WTC11 (cell line): ENCODE results near the gene SDR9C7. TPM values are rescaled to one million over a fixed set of nuclear protein-coding genes. Genes with fewer than 3 reads are reported as not detected.

Source experiments
- ATAC-seq: fragments of 200-7000 bp; cut with Tn5 transposase; 2 replicates; pipeline ENCODE4 v1.10.0; 2021; ENCODE audit warnings: mild to moderate bottlenecking, moderate library complexity
- CTCF ChIA-PET: fragments of 300-600 bp; sonication (Branson Sonifier 250); formaldehyde crosslinking; loops from one replicate; lab custom pipeline; 2021; ENCODE audit warnings: antibody characterized with exemption; lab: Charles Lee
- POLR2A ChIA-PET: fragments of 350-600 bp; sonication (Branson Sonifier 250); formaldehyde crosslinking; loops from one replicate; lab custom pipeline; 2021; ENCODE audit warnings: antibody characterized with exemption; lab: Charles Lee
- DNase-seq: peaks from one replicate; pipeline ENCODE4 v3.0.0; 2021; ENCODE audit warnings: low spot score
- H3K27ac Mint-ChIP-seq: 2 replicates; pipeline ENCODE4 v1.8.0; 2021; ENCODE audit warnings: mixed read lengths
- H3K27me3 Mint-ChIP-seq: 2 replicates; pipeline ENCODE4 v1.8.0; 2021; ENCODE audit warnings: low read depth, mild to moderate bottlenecking, moderate library complexity, mixed read lengths
- H3K36me3 Mint-ChIP-seq: 2 replicates; pipeline ENCODE4 v1.8.0; 2021; ENCODE audit warnings: mixed read lengths
- H3K4me1 Mint-ChIP-seq: 2 replicates; pipeline ENCODE4 v1.8.0; 2022; ENCODE audit warnings: mixed read lengths
- H3K4me3 Mint-ChIP-seq: 2 replicates; pipeline ENCODE4 v1.8.0; 2021; ENCODE audit warnings: mild to moderate bottlenecking, moderate library complexity, mixed read lengths
- H3K9me3 Mint-ChIP-seq: 2 replicates; pipeline ENCODE4 v1.8.0; 2021; ENCODE audit warnings: mixed read lengths
- ATF1 ChIP-seq: sonication (generic); formaldehyde crosslinking; IDR thresholded peaks from 2 replicates; pipeline ENCODE4 v1.8.1; 2023; ENCODE audit warnings: mild to moderate bottlenecking, moderate library complexity, missing genetic modification reagents
- ATF2 ChIP-seq: sonication (generic); formaldehyde crosslinking; IDR thresholded peaks from 2 replicates; pipeline ENCODE4 v1.8.1; 2022; ENCODE audit warnings: low read depth, missing genetic modification reagents, borderline replicate concordance
- CBFB ChIP-seq: sonication (generic); formaldehyde crosslinking; IDR thresholded peaks from 2 replicates; pipeline ENCODE4 v1.8.1; 2022; ENCODE audit warnings: mild to moderate bottlenecking, low read depth, missing genetic modification reagents
- CTCF ChIP-seq: fragments of 200-600 bp; IDR thresholded peaks from 2 replicates; pipeline ENCODE4 v1.8.0; 2022; ENCODE audit warnings: antibody characterized with exemption
- ERG ChIP-seq: fragments of 250-450 bp; sonication (Bioruptor Pico); IDR thresholded peaks from 2 replicates; pipeline ENCODE4 v1.8.0; 2021; ENCODE audit warnings: mild to moderate bottlenecking
- FOXJ3 ChIP-seq: sonication (generic); formaldehyde crosslinking; IDR thresholded peaks from 2 replicates; pipeline ENCODE4 v1.9.0; 2021; ENCODE audit warnings: missing genetic modification reagents, mild to moderate bottlenecking, borderline replicate concordance
- GRHL2 ChIP-seq: fragments of 250-450 bp; sonication (Bioruptor Pico); IDR thresholded peaks from 2 replicates; pipeline ENCODE4 v1.8.0; 2022; ENCODE audit warnings: mild to moderate bottlenecking, moderate library complexity; ENCODE audit not compliant: insufficient replicate concordance, severe bottlenecking
- HMGA2 ChIP-seq: fragments of 250-450 bp; sonication (Bioruptor Pico); IDR thresholded peaks from 2 replicates; pipeline ENCODE4 v1.4.0; 2021; ENCODE audit warnings: mild to moderate bottlenecking, moderate library complexity
- IRF1 ChIP-seq: sonication (generic); formaldehyde crosslinking; IDR thresholded peaks from 2 replicates; pipeline ENCODE4 v1.8.0; 2023; ENCODE audit warnings: missing genetic modification reagents
- NFE2L1 ChIP-seq: sonication (generic); formaldehyde crosslinking; IDR thresholded peaks from 2 replicates; pipeline ENCODE4 v1.8.1; 2023; ENCODE audit warnings: missing genetic modification reagents
- NR2C2 ChIP-seq: sonication (generic); formaldehyde crosslinking; IDR thresholded peaks from 2 replicates; pipeline ENCODE4 v1.8.0; 2022; ENCODE audit warnings: mild to moderate bottlenecking, missing genetic modification reagents
- NR3C1 ChIP-seq: sonication (generic); formaldehyde crosslinking; conservative IDR thresholded peaks from 2 replicates; pipeline ENCODE4 v1.8.1; 2023; ENCODE audit warnings: low read depth, mild to moderate bottlenecking, missing genetic modification reagents
- STAT6 ChIP-seq: sonication (generic); formaldehyde crosslinking; conservative IDR thresholded peaks from 2 replicates; pipeline ENCODE4 v1.8.1; 2023; ENCODE audit warnings: mild to moderate bottlenecking, low read depth, missing genetic modification reagents, moderate library complexity
- TCF7 ChIP-seq: sonication (generic); formaldehyde crosslinking; IDR thresholded peaks from 2 replicates; pipeline ENCODE4 v1.8.0; 2022; ENCODE audit warnings: mild to moderate bottlenecking, low read depth, missing genetic modification reagents, moderate library complexity
- TEAD1 ChIP-seq: sonication (generic); formaldehyde crosslinking; IDR thresholded peaks from 2 replicates; pipeline ENCODE4 v1.8.0; 2022; ENCODE audit warnings: mild to moderate bottlenecking, missing genetic modification reagents
- USF2 ChIP-seq: sonication (generic); formaldehyde crosslinking; IDR thresholded peaks from 2 replicates; pipeline ENCODE4 v1.8.1; 2023; ENCODE audit warnings: mild to moderate bottlenecking, missing genetic modification reagents, moderate library complexity
- ZBTB21 ChIP-seq: sonication (generic); formaldehyde crosslinking; IDR thresholded peaks from 2 replicates; pipeline ENCODE4 v1.8.1; 2023; ENCODE audit warnings: mild to moderate bottlenecking, missing genetic modification reagents, borderline replicate concordance
- ZBTB43 ChIP-seq: sonication (generic); formaldehyde crosslinking; IDR thresholded peaks from 2 replicates; pipeline ENCODE4 v1.8.1; 2023; ENCODE audit warnings: mild to moderate bottlenecking, missing genetic modification reagents
- ZNF396 ChIP-seq: fragments of 250-450 bp; sonication (Bioruptor Pico); IDR thresholded peaks from 2 replicates; pipeline ENCODE4 v1.8.0; 2021; ENCODE audit warnings: mild to moderate bottlenecking, moderate library complexity, borderline replicate concordance
- ZNF423 ChIP-seq: fragments of 250-450 bp; sonication (Bioruptor Pico); IDR thresholded peaks from 2 replicates; pipeline ENCODE4 v2.1.2; 2022; ENCODE audit warnings: mild to moderate bottlenecking, moderate library complexity
- total RNA-seq: library from RNA; stranded (reverse); gene quantifications from 3 replicates; pipeline ENCODE4 v1.2.3, GENCODE V29; 2021

The SDR9C7 gene
- total RNA-seq, 1 experiment from 2014 or later: not detected

GRCh38 chr12:56928262-56928661, 5.9 kb downstream of the SDR9C7 start (continued):
- TF ChIP-seq TCF7: no peak

GRCh38 chr12:56927281-56927680, 6.9 kb downstream of the SDR9C7 start:
- no peak overlapping the region for H3K27ac Mint-ChIP-seq
- no peaks in the 10 kb centered on the region for H3K9me3 Mint-ChIP-seq
- POLR2A ChIA-PET: no interaction called here
- H3K36me3 Mint-ChIP-seq: no peaks in the 10 kb centered on the region
- H3K4me1 Mint-ChIP-seq: peaks cover 31% of the 10 kb centered on the region
- CTCF ChIA-PET: interaction anchor here (1.0 to 1.9 kb wide), 3 partner anchors 60 to 87 kb away, joined by 3 to 5 read pairs (median 3); no protein-coding TSS in a partner anchor
- no peak for DNase-seq
- no peak for TF ChIP-seq ZBTB21 (CRISPR knock-in tag)
- no peak for TF ChIP-seq NFE2L1 (CRISPR knock-in tag)
- no peak for TF ChIP-seq TEAD1
- no peak for TF ChIP-seq ZNF396 (CRISPR knock-in tag)
- TF ChIP-seq ATF2: no peak
- TF ChIP-seq CTCF: no peak
- no peak for ATAC-seq
- H3K27me3 Mint-ChIP-seq: peaks cover 6% of the 10 kb centered on the region
- no peak overlapping the region for H3K4me3 Mint-ChIP-seq

GRCh38 chr12:56922031-56922430, 12.2 kb downstream of the SDR9C7 start:
- Mint-ChIP-seq H3K27me3 (peaks cover 11% of the 10 kb centered on the region), H3K36me3 (no peaks in the 10 kb centered on the region), H3K4me1 (no peaks in the 10 kb centered on the region), H3K4me3 (no peak overlapping the region), H3K27ac (no peak overlapping the region), H3K9me3 (peaks cover 13% of the 10 kb centered on the region)
- DNase-seq (no peak), ATAC-seq (no peak)
- ChIA-PET CTCF (no interaction called here), POLR2A (no interaction called here)
- no peak for TF ChIP-seq USF2
- TF ChIP-seq, all 79 proteins: peak for 0

GRCh38 chr12:56921346-56921745, 12.9 kb downstream of the SDR9C7 start:
- DNase-seq: no peak
- no peaks in the 10 kb centered on the region for H3K4me1 Mint-ChIP-seq
- H3K4me3 Mint-ChIP-seq: no peak overlapping the region
- H3K36me3 Mint-ChIP-seq: no peaks in the 10 kb centered on the region
- ChIA-PET CTCF (no interaction called here), POLR2A (no interaction called here)
- peaks cover 13% of the 10 kb centered on the region for H3K9me3 Mint-ChIP-seq
- no peak overlapping the region for H3K27ac Mint-ChIP-seq
- peaks cover 10% of the 10 kb centered on the region for H3K27me3 Mint-ChIP-seq
- no peak for ATAC-seq
- TF ChIP-seq FOXJ3 (CRISPR knock-in tag) (no peak), ERG (CRISPR knock-in tag) (no peak), ZBTB21 (CRISPR knock-in tag) (no peak), GRHL2 (CRISPR knock-in tag) (no peak), ZBTB43 (CRISPR knock-in tag) (no peak), CBFB (no peak), NR2C2 (CRISPR knock-in tag) (no peak), ZNF423 (CRISPR knock-in tag) (no peak), HMGA2 (CRISPR knock-in tag) (no peak), STAT6 (CRISPR knock-in tag) (no peak), IRF1 (no peak), NR3C1 (CRISPR knock-in tag) (no peak), ATF1 (CRISPR knock-in tag) (no peak)
